GM21528 (cell line): ENCODE data around the gene ADAMTSL4.
A peak's percentile ranks its signal among the peaks of the same experiment; 100 is the strongest.

Experiments
- ATAC-seq: cut with Tn5 transposase; IDR thresholded peaks from one replicate; pipeline ENCODE4 v1.9.1; 2021; ENCODE audit warnings: mild to moderate bottlenecking, moderate library complexity; ENCODE audit not compliant: unreplicated experiment, low FRiP score

The ADAMTSL4 gene

GRCh38 chr1:150553392-150554085 is 4.3 kb downstream of the ADAMTSL4 start:
- no peak for ATAC-seq

- ATAC-seq: no peak
Observed at GRCh38 chr1:150554086-150554452, 4.9 kb downstream of the ADAMTSL4 start.

- no peak for ATAC-seq
Observed at GRCh38 chr1:150555198-150555970, 6.2 kb downstream of the ADAMTSL4 start.

GRCh38 chr1:150555971-150556865 is 7.0 kb downstream of the ADAMTSL4 start:
- no peak for ATAC-seq

- ATAC-seq: no peak
Observed at GRCh38 chr1:150557065-150557600, 7.9 kb downstream of the ADAMTSL4 start.

- ATAC-seq: no peak
Observed at GRCh38 chr1:150557813-150558212, 8.6 kb downstream of the ADAMTSL4 start.

GRCh38 chr1:150558303-150558704 is 9.1 kb downstream of the ADAMTSL4 start:
- ATAC-seq: no peak

- no peak for ATAC-seq
Observed at GRCh38 chr1:150558761-150559655, 9.8 kb downstream of the ADAMTSL4 start.

- no peak for ATAC-seq
Observed at GRCh38 chr1:150559656-150560010, 10.4 kb downstream of the ADAMTSL4 start.

GRCh38 chr1:150560011-150560438 is 10.8 kb downstream of the ADAMTSL4 start:
- ATAC-seq: no peak

GRCh38 chr1:150560576-150561253 is 11.5 kb downstream of the ADAMTSL4 start:
- ATAC-seq: peak; percentile 28

GRCh38 chr1:150561254-150561973 is 12.2 kb downstream of the ADAMTSL4 start:
- peak; percentile 6 for ATAC-seq

- peak; percentile 39 for ATAC-seq
Observed at GRCh38 chr1:150561974-150562445, 12.8 kb downstream of the ADAMTSL4 start.

GRCh38 chr1:150562446-150563339 is 13.5 kb downstream of the ADAMTSL4 start:
- ATAC-seq: peak; percentile 41

GRCh38 chr1:150563340-150564038 is 14.3 kb downstream of the ADAMTSL4 start:
- no peak for ATAC-seq

- ATAC-seq: no peak
Observed at GRCh38 chr1:150564051-150564991, 15.1 kb downstream of the ADAMTSL4 start.
